ENCODE data around the gene VPS29.
"Not testable (repeated sequence)": the region's sequence is repeated elsewhere in the genome, so short reads cannot be mapped to it uniquely, and the experiment has no call there.

The VPS29 gene

GRCh38 chr12:110532644-110533043, 30.7 kb upstream of the VPS29 start:
- Histone ChIP-seq H3K36me3 (peaks cover 19% of the 10 kb centered on the region), H3K27ac (no peak overlapping the region), H3K4me3 (ENCODE audit: low read depth, low read length) (no peak overlapping the region), H3K9me3 (ENCODE audit: severe bottlenecking) (no peaks in the 10 kb centered on the region), H3K27me3 (ENCODE audit: insufficient read depth, low read depth, severe bottlenecking) (no peaks in the 10 kb centered on the region)
- DNase-seq, result no peak
- TF ChIP-seq CTCF (IDR thresholded peaks at IDR 0.05; ENCODE audit: low read depth, low read length), result no peak

- H3K4me3 ChIP-seq (ENCODE audit: low read depth, low read length), result no peak overlapping the region
Observed at GRCh38 chr12:110531741-110532333, 29.9 kb upstream of the VPS29 start.

GRCh38 chr12:110530511-110530910, 28.6 kb upstream of the VPS29 start:
- Histone ChIP-seq H3K36me3 (no peaks in the 10 kb centered on the region; the same call in 1 of the 2 replicates), H3K4me3 (ENCODE audit: low read depth, low read length) (no peak overlapping the region), H3K27me3 (ENCODE audit: insufficient read depth, low read depth, severe bottlenecking) (no peaks in the 10 kb centered on the region), H3K27ac (no peak overlapping the region), H3K9me3 (ENCODE audit: severe bottlenecking) (no peaks in the 10 kb centered on the region)
- DNase-seq, result no peak
- TF ChIP-seq CTCF (IDR thresholded peaks at IDR 0.05; ENCODE audit: low read depth, low read length), result no peak

More at GRCh38 chr12:110531741-110532333, 29.9 kb upstream of the VPS29 start:
- no peak for TF ChIP-seq CTCF (IDR thresholded peaks at IDR 0.05; ENCODE audit: low read depth, low read length)
- no peaks in the 10 kb centered on the region for H3K9me3 ChIP-seq (ENCODE audit: severe bottlenecking)
- H3K27me3 ChIP-seq (ENCODE audit: insufficient read depth, low read depth, severe bottlenecking), result no peaks in the 10 kb centered on the region
- H3K36me3 ChIP-seq, result peaks cover 12% of the 10 kb centered on the region
- DNase-seq, result no peak
- H3K27ac ChIP-seq, result no peak overlapping the region

- H3K27ac ChIP-seq, result no peak overlapping the region
Observed at GRCh38 chr12:110528277-110528839, 26.4 kb upstream of the VPS29 start.

GRCh38 chr12:110520876-110521712, 19.2 kb upstream of the VPS29 start:
- H3K9me3 ChIP-seq (ENCODE audit: severe bottlenecking); H3K36me3 ChIP-seq; DNase-seq; H3K27me3 ChIP-seq (ENCODE audit: insufficient read depth, low read depth, severe bottlenecking); H3K27ac ChIP-seq; H3K4me3 ChIP-seq (ENCODE audit: low read depth, low read length): not testable (repeated sequence)

More at GRCh38 chr12:110528277-110528839, 26.4 kb upstream of the VPS29 start:
- no peaks in the 10 kb centered on the region; the same call in 1 of the 2 replicates for H3K36me3 ChIP-seq
- TF ChIP-seq CTCF (IDR thresholded peaks at IDR 0.05; ENCODE audit: low read depth, low read length), result no peak
- DNase-seq, result peak; percentile 42
- no peaks in the 10 kb centered on the region for H3K27me3 ChIP-seq (ENCODE audit: insufficient read depth, low read depth, severe bottlenecking)
- H3K9me3 ChIP-seq (ENCODE audit: severe bottlenecking), result no peaks in the 10 kb centered on the region
- H3K4me3 ChIP-seq (ENCODE audit: low read depth, low read length), result no peak overlapping the region

GRCh38 chr12:110518014-110518413, 16.1 kb upstream of the VPS29 start:
- not testable (repeated sequence) for H3K4me3 ChIP-seq (ENCODE audit: low read depth, low read length); H3K36me3 ChIP-seq; H3K27me3 ChIP-seq (ENCODE audit: insufficient read depth, low read depth, severe bottlenecking); H3K27ac ChIP-seq; DNase-seq; H3K9me3 ChIP-seq (ENCODE audit: severe bottlenecking)
